ENCODE data around the gene MPP4. TPM values are rescaled to one million over a fixed set of nuclear protein-coding genes. Genes with fewer than 3 reads are reported as not detected.

MPP4 gene
- total RNA-seq, 3 donors from 2014 or later (not counting 1 experiment from before 2014, with no cell fraction given), result 0.15 to 0.45 TPM; not detected in 1

GRCh38 chr2:201697899-201698298 lies 545 bp downstream of the MPP4 start:
- Mint-ChIP-seq H3K36me3 (peaks cover under 1% of the 10 kb centered on the region), H3K27ac (no peak overlapping the region), H3K4me1 (no peaks in the 10 kb centered on the region), H3K4me3 (no peak overlapping the region), H3K27me3 (ENCODE audit: low read depth in 2 of 2) (peaks cover 0 to under 1% of the 10 kb centered on the region in 2 donors), H3K9me3 (no peaks in the 10 kb centered on the region)
- 100% methylated on average over 2 of the region's 2 CpGs for WGBS (ENCODE audit: insufficient coverage)
- H3K27me3 ChIP-seq (ENCODE audit: control insufficient read depth, insufficient read depth, low read length), result no peaks in the 10 kb centered on the region
- H3K9me3 ChIP-seq (ENCODE audit: control insufficient read depth, insufficient read depth, low read length), result no peaks in the 10 kb centered on the region
- H3K4me3 ChIP-seq (ENCODE audit: low read length), result no peak overlapping the region
- ATAC-seq, result no peak
- DNase-seq, result no peak
- no peak overlapping the region for H3K27ac ChIP-seq (ENCODE audit: low read length)
- TF ChIP-seq CTCF (IDR thresholded peaks at IDR 0.05), result no peak
- intact Hi-C loops (cut with micrococcal nuclease), result no loop called here
- H3K36me3 ChIP-seq (ENCODE audit: control insufficient read depth, insufficient read depth, low read length), result peaks cover 5% of the 10 kb centered on the region
- no peaks in the 10 kb centered on the region for H3K4me1 ChIP-seq (ENCODE audit: control insufficient read depth, insufficient read depth, low read length)

GRCh38 chr2:201696151-201696659 lies 2.2 kb downstream of the MPP4 start:
- intact Hi-C loops (cut with micrococcal nuclease), result no loop called here
- H3K4me3 ChIP-seq (ENCODE audit: low read length), result no peak overlapping the region
- no peak for ATAC-seq
- no peaks in the 10 kb centered on the region for H3K36me3 ChIP-seq (ENCODE audit: control insufficient read depth, insufficient read depth, low read length)
- H3K4me1 ChIP-seq (ENCODE audit: control insufficient read depth, insufficient read depth, low read length), result no peaks in the 10 kb centered on the region
- Mint-ChIP-seq H3K4me3 (no peak overlapping the region), H3K27ac (no peak overlapping the region), H3K36me3 (no peaks in the 10 kb centered on the region), H3K27me3 (ENCODE audit: low read depth in 2 of 2) (peaks cover 0 to 3% of the 10 kb centered on the region in 2 donors), H3K4me1 (no peaks in the 10 kb centered on the region), H3K9me3 (no peaks in the 10 kb centered on the region)
- WGBS (ENCODE audit: insufficient coverage), result 88% methylated on average over 6 of the region's 6 CpGs
- no peaks in the 10 kb centered on the region for H3K9me3 ChIP-seq (ENCODE audit: control insufficient read depth, insufficient read depth, low read length)
- no peaks in the 10 kb centered on the region for H3K27me3 ChIP-seq (ENCODE audit: control insufficient read depth, insufficient read depth, low read length)
- no peak for DNase-seq
- no peak for TF ChIP-seq CTCF (IDR thresholded peaks at IDR 0.05)
- H3K27ac ChIP-seq (ENCODE audit: low read length), result no peak overlapping the region

GRCh38 chr2:201685156-201685555 lies 13.3 kb downstream of the MPP4 start:
- Mint-ChIP-seq H3K4me3 (no peak overlapping the region), H3K4me1 (no peaks in the 10 kb centered on the region), H3K27me3 (ENCODE audit: low read depth in 2 of 2) (peaks cover 10 to 12% of the 10 kb centered on the region in 2 donors), H3K9me3 (no peaks in the 10 kb centered on the region), H3K27ac (no peak overlapping the region), H3K36me3 (no peaks in the 10 kb centered on the region)
- Histone ChIP-seq H3K36me3 (ENCODE audit: control insufficient read depth, insufficient read depth, low read length) (no peaks in the 10 kb centered on the region), H3K27me3 (ENCODE audit: control insufficient read depth, insufficient read depth, low read length) (peaks cover 2% of the 10 kb centered on the region), H3K4me1 (ENCODE audit: control insufficient read depth, insufficient read depth, low read length) (no peaks in the 10 kb centered on the region), H3K4me3 (ENCODE audit: low read length) (no peak overlapping the region), H3K27ac (ENCODE audit: low read length) (no peak overlapping the region), H3K9me3 (ENCODE audit: control insufficient read depth, insufficient read depth, low read length) (no peaks in the 10 kb centered on the region)
- no peak for TF ChIP-seq CTCF (IDR thresholded peaks at IDR 0.05)
- DNase-seq (no peak), ATAC-seq (no peak)
- WGBS (ENCODE audit: insufficient coverage), result 83% methylated on average over 3 of the region's 3 CpGs
- intact Hi-C loops (cut with micrococcal nuclease), result no loop called here

GRCh38 chr2:201680743-201681142 lies 17.7 kb downstream of the MPP4 start:
- no peaks in the 10 kb centered on the region for H3K9me3 ChIP-seq (ENCODE audit: control insufficient read depth, insufficient read depth, low read length)
- Mint-ChIP-seq H3K4me3 (no peak overlapping the region), H3K9me3 (no peaks in the 10 kb centered on the region), H3K27me3 (ENCODE audit: low read depth in 2 of 2) (peaks cover 1 to 3% of the 10 kb centered on the region in 2 donors), H3K27ac (no peak overlapping the region), H3K36me3 (no peaks in the 10 kb centered on the region), H3K4me1 (no peaks in the 10 kb centered on the region)
- peak in 1 of 2 donors; percentile 17 for DNase-seq
- TF ChIP-seq CTCF (IDR thresholded peaks at IDR 0.05), result no peak
- H3K27me3 ChIP-seq (ENCODE audit: control insufficient read depth, insufficient read depth, low read length), result peaks cover 2% of the 10 kb centered on the region
- no peak for ATAC-seq
- WGBS (ENCODE audit: insufficient coverage), result 74% methylated on average over 9 of the region's 9 CpGs
- intact Hi-C loops (cut with micrococcal nuclease), result no loop called here
- H3K36me3 ChIP-seq (ENCODE audit: control insufficient read depth, insufficient read depth, low read length), result no peaks in the 10 kb centered on the region
- H3K4me1 ChIP-seq (ENCODE audit: control insufficient read depth, insufficient read depth, low read length), result no peaks in the 10 kb centered on the region
- H3K4me3 ChIP-seq (ENCODE audit: low read length), result no peak overlapping the region
- no peak overlapping the region for H3K27ac ChIP-seq (ENCODE audit: low read length)
